ENCODE data around the gene GGA3.

- TF ChIP-seq POLR2A (IDR thresholded peaks at IDR 0.05), result no peak
- no peak for TF ChIP-seq CTCF (IDR thresholded peaks at IDR 0.05)
Observed at GRCh38 chr17:75288359-75288758, 27.0 kb upstream of the GGA3 start.
